GM20431 (cell line): ENCODE results near the gene MAFG.

Source experiments
- in situ Hi-C: fragments of 300-500 bp; cut with MseI, MboI; formaldehyde crosslinking; loops from one replicate; pipeline ENCODE4 v1.15.0; 2020; ENCODE audit warnings: low sequenced_read_pairs; ENCODE audit not compliant: unreplicated experiment

Gene MAFG

DNA sequence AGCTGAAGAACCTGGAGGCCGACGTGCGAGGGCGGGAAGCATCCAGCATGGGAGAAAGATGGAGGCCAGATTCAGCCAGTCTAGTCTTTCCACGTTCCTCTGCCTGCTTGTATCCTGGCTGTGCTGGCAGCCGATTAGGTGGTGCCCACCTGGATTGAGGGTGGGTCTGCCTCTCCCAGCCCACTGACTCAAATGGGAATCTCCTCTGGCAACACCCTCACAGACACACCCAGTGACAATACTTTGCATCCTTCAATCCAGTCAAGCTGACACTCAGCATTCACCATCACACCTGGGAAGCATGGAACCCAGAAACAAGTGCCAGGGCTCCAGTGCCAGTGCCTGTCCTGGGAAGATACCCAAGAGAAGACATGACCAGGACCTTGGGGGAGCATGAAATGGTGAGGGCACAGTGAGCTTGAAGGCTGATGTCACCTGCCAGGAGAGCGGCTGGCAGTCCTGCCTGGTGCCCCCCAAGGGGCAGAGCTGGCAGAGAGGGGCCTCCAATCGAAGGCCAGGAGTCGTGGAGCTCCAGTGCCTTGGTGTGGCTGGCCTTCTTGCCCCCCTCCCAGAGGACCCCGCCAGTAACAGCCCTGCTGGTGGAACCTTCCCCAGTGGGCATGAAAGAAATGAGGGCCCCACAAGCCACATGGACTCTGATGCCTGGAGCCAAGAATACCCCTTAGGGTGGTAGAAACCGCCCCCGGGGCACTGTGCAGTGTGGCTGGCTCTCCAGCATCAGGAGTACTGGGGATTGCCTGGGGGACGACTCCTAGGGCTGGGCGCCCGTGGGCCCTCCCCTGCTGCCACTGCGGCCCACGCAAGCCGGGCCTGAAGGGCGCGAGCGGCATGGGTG is 26.1 kb downstream of the MAFG start:
- in situ Hi-C loops: no loop called here

DNA sequence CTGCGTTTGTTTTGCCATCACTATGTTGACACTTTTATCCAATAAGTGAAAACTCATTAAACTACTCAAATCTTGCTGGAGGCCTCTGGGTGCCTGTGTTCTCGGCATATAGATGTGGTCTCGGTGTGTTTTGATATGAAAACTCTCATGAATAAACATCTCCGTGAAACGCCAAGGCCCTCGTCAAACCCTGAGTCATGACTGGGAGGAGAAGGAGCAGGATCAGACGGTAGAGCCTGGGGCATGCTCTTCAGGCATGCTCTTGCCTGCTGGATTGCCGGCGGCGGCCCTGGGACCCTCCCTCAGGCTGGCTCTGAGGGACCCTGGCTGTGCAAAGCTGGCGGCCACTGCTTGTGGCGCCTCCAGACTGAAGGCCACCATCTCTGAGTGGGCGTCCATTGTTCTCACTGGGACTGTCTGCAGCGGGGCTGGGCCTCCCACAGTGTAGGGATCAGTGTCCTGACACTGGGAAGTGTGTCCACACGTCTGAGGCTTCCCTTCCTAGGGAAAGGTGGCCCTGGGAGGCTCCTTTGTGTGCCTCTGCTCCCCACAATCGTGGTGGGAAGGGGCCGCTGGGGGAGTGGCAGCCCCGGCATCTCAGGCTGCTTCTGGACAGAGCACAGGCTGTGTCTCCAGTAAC is 27.2 kb downstream of the MAFG start:
- in situ Hi-C loops: no loop called here

- in situ Hi-C loops: no loop called here
Observed at GRCh38 chr17:81899514-81900166, 27.9 kb downstream of the MAFG start.

DNA sequence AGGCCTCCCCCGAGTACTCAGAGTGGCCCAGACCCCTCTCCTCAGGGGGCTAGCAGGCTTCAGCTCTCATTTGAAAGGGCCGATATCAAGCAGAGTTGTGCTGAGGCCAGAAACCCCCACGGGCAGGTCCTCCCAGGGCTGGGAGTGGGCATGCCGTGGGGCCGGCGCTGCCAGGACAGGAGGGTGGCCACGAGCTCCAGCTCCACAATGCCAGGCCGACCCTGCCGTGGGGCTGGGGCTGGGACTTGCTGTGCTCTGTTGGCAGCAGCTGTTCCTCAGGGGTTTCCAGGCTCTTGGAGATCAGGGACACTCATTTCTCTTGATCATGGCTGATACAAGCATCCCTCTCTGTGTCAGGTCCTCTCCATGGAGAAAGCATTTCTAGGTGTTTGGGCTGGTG is 28.6 kb downstream of the MAFG start:
- in situ Hi-C loops: no loop called here

- in situ Hi-C loops: no loop called here
Observed at GRCh38 chr17:81898029-81898866, 29.3 kb downstream of the MAFG start.

DNA sequence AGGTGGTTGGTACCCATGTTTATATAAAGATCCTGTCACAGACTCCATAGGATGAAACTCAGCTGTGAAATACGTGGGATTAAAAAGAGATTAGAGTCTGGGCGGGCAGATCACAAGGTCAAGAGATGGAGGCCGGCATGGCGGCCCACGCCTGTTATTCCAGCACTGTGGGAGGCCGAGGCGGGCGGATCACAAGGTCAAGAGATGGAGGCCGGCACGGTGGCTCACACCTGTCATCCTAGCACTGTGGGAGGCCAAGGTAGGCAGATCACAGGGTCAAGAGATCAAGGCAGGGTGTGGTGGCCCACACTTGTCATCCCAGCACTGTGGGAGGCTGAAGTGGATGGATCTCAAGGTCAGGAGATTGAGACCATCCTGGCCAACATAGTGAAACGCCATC is 32.1 kb downstream of the MAFG start:
- in situ Hi-C loops: no loop called here

DNA sequence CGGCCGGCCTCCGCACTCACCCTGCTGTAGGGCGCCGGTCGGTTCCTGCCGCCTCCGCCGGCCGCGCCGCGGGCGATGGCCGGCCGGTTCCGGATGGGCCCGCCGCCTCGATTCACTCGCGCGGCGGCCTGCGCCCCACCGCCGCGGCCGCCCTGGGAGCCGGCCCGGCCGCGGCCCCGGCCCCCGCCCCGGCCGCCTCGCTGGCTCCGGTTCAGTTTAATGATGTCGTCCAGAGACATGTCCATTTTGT is 36.3 kb downstream of the MAFG start:
- in situ Hi-C loops: no loop called here

- in situ Hi-C loops: no loop called here
Observed at GRCh38 chr17:81890447-81891302, 36.9 kb downstream of the MAFG start.

DNA sequence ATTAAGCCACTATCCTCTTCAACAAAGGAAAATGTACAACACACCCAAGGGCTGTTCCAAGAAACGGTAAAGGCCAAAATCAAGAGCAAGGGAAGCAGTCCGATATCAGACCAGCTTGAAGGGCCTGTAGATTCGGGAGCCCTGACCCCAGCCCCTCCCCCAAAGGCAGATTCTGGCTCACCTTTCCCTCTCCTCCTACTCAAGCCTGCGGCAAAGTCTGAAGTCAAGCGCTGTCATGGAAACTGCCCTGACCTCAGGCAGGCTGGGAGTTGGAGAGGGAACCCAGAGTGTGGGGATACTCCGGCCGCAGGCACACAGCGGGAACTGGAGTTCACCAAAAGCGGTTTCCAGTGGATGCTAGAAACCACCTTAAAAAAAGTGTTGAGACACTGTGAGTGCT is 37.9 kb downstream of the MAFG start:
- in situ Hi-C loops: no loop called here

DNA sequence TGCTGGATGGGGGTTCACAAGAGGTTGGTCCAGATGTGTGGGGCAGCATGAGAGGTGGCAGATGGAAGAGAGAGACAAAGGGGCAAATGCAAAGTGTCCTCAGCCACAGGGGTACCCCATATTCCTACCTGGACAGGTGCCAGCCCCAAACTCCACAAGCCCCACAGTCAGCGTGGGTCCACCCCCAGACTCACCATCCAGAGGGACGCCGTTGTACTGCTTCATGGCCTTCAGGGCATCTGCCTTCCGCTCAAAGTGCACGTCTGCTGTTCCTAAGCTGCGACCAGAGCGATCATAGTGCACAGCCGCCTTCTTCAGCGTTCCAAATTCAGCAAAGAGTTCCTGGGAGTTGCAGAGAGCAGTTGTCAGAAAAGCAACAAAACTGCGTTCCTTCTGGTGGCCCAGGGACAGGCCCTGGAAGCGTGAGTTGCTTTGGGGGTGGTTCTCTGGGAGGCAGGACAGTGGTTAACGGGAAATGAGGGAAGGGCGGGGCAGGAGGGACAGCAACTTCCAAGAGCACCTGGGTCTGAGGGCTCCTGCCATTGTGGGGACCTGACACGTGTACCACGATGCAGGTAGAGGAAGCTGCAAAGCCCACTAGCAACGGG is 38.4 kb downstream of the MAFG start:
- in situ Hi-C loops: no loop called here

DNA sequence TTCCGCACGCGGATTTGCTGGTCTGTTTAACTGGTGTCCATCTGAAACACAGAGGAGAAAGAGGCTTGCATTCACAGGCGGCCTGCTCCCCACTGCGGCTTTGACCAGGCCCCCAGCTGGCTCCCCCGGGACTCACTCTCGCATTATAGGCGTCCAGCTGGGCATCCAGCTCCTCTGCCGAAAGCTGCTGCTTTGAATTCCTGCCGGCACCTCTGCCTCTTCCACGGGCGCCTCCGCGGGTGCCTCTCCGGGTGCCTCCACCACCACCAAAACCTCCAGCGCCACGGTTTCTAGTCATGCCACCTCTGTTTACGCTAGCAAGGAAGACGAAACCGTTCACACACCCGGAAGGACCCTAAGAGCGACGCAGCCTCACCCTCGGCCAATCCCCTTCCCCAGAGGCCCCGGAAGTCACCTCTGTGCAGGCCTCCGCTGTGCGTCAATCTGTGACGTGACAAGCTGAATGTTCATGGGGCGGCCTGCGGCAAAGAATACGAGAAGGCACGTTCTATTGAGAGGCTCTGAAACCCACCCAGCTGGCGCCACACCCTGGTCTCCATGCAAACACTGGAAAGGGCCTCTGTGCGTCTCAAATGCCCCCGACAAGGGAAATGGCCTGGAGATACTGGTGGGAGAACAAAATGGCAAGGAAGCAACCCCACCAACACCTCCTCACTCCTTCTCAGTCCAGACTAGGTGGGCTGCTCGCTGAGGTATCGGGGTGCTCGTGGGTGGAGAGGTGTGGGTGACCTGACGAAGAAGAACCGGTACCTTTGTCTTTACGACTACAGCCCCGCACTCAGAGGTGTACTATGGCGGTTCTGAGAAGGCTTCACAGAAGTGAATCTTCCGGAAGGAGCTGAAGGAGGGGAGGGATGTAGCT is 39.2 kb downstream of the MAFG start:
- in situ Hi-C loops: no loop called here

GRCh38 chr17:81885869-81886548 is 41.5 kb downstream of the MAFG start:
- in situ Hi-C loops: no loop called here

DNA sequence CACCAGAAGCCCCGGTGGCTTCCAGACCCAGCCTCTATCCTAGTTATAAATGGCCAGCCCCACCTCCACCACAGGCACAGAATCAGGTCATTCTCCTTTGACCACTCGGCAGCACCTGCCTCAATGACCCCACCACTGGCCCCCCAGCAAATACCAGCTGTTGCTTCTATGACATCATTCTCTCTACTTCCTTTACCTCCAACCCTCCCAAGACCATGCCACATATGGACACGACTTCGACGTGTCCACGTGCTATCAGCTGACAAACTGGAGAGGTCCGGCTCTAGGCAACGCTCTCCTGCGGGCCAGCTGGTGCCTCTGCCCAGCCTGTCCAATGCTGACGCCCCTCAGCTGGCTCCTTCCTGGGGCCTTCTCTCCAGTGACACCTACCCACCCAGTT is 42.1 kb downstream of the MAFG start:
- in situ Hi-C loops: no loop called here

DNA sequence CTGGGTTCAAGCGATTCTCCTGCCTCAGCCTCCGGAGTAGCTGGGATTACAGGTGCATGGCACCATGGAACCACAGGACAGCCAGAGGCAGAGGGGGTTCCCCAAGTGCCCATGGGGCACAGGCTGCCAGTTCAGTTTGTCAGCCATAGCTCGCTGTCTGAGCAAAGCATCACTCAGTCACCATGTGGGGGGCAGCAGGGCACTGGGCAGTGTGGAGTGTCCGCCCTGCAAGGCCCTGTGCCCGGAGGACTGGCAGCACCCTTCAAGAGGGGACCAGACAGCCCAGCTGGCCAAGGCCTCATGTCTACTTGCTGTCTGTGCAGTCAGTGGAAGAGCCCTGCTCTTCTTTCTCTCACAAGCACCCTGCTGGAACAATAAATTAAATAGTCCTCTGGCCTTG is 42.6 kb downstream of the MAFG start:
- in situ Hi-C loops: no loop called here

- in situ Hi-C loops: no loop called here
Observed at GRCh38 chr17:81884520-81884919, 43.0 kb downstream of the MAFG start.

DNA sequence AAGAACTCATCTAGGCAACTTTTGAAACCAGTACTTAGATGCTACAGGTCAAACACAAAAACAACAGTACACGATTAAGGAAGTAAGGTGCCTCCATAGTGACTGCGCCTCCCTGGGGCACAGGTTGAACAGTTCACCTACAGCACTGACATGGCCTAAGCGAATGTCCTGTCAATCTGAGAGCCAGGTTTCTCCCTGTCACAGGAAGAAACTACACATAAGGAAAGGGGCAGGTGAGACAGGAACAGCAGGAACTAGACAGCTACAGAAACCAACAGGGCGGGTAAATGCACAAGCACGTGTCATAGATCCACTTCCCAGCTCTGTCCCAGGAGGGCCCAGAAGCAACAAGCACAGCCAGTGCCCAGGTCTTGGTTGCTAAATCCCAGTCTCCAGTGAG is 48.4 kb downstream of the MAFG start:
- in situ Hi-C loops: no loop called here

- in situ Hi-C loops: no loop called here
Observed at GRCh38 chr17:81878294-81878693, 49.2 kb downstream of the MAFG start.

DNA sequence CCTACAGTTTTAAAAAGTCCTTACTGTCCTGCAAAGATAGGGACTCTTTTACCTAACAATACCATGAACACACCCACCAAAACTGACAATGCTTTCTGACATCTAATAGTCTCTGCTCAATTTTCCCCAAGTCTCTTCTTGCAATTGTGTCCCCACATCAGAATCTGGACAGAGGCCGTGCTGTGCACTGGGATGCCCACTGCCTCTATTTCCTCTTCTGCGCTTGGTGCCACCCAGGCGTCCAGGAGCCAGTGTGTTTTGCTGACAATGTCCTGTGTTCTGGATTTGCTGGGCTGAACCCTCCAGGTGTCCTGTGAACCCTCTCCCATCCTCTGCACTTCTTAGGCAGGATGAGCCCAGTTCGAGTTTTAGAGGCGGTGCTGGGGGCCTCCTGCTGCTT is 50.0 kb downstream of the MAFG start:
- in situ Hi-C loops: no loop called here
